GM12864 (cell line): ENCODE results near the gene CACNA2D1.

Experiments
- DNase-seq: peaks from one replicate; pipeline ENCODE4 v3.0.0-alpha.2; 2011; ENCODE audit warnings: low read depth
- H3K4me3 ChIP-seq: 2 replicates; pipeline ENCODE4 v1.5.1; 2011; ENCODE audit warnings: mild to moderate bottlenecking, low read depth, low read length, control low read depth
- CTCF ChIP-seq: IDR thresholded peaks from 2 replicates; pipeline ENCODE4 v1.5.1; 2011; ENCODE audit warnings: low read depth, mild to moderate bottlenecking, moderate library complexity, low read length, control low read depth, inconsistent platforms; ENCODE audit errors: missing control alignments

CACNA2D1 gene

GRCh38 chr7:82468435-82468834 is 24.9 kb upstream of the CACNA2D1 start:
- no peak for DNase-seq
- no peak for TF ChIP-seq CTCF
- no peak overlapping the region for H3K4me3 ChIP-seq

GRCh38 chr7:82467020-82467419 is 23.4 kb upstream of the CACNA2D1 start:
- no peak for TF ChIP-seq CTCF
- H3K4me3 ChIP-seq: no peak overlapping the region
- DNase-seq: no peak

GRCh38 chr7:82464372-82464771 is 20.8 kb upstream of the CACNA2D1 start:
- TF ChIP-seq CTCF: no peak
- DNase-seq: no peak
- no peak overlapping the region for H3K4me3 ChIP-seq

GRCh38 chr7:82455295-82455694 is 11.7 kb upstream of the CACNA2D1 start:
- no peak for TF ChIP-seq CTCF
- no peak overlapping the region for H3K4me3 ChIP-seq
- DNase-seq: no peak

- H3K4me3 ChIP-seq: no peak overlapping the region
- DNase-seq: no peak
- no peak for TF ChIP-seq CTCF
Observed at GRCh38 chr7:82450759-82451158, 7.2 kb upstream of the CACNA2D1 start.

- no peak for DNase-seq
- no peak for TF ChIP-seq CTCF
- H3K4me3 ChIP-seq: no peak overlapping the region
Observed at GRCh38 chr7:82449910-82450309, 6.3 kb upstream of the CACNA2D1 start.

- no peak overlapping the region for H3K4me3 ChIP-seq
- TF ChIP-seq CTCF: no peak
- DNase-seq: no peak
Observed at GRCh38 chr7:82446897-82447296, 3.3 kb upstream of the CACNA2D1 start.
